Measurements from ENCODE around the gene OR2F2. TPM values are rescaled to one million over a fixed set of nuclear protein-coding genes. Genes with fewer than 3 reads are reported as not detected.

Gene OR2F2
- total RNA-seq, 4 donors from 2014 or later = not detected

GRCh38 chr7:143890558-143890957 lies 44.5 kb upstream of the OR2F2 start:
- Histone ChIP-seq H3K4me3 (no peak overlapping the region), H3K27ac (replicated peaks in 1 of 4) (no peak overlapping the region), H3K4me1 (peaks cover 0 to 8% (median 6%) of the 10 kb centered on the region in 4 donors), H3K36me3 (no peaks in the 10 kb centered on the region), H3K27me3 (no peaks in the 10 kb centered on the region), H3K9me3 (peaks cover 0 to 13% (median 4%) of the 10 kb centered on the region in 4 donors)
- TF ChIP-seq POLR2AphosphoS5 (IDR thresholded peaks at IDR 0.05) (no peak), EP300 (IDR thresholded peaks at IDR 0.05) (no peak), POLR2A (IDR thresholded peaks at IDR 0.05; ENCODE audit: low read depth) (no peak), CTCF (IDR thresholded peaks at IDR 0.05) (no peak)
- 96% methylated on average over 2 of the region's 2 CpGs for WGBS
- DNase-seq (ENCODE audit: extremely low spot score) = no peak
- intact Hi-C loops (cut with DNase I) = no loop called here

GRCh38 chr7:143891457-143891856 lies 43.6 kb upstream of the OR2F2 start:
- intact Hi-C loops (cut with DNase I) = no loop called here
- DNase-seq (ENCODE audit: extremely low spot score) = no peak
- H3K27me3 ChIP-seq = no peaks in the 10 kb centered on the region
- TF ChIP-seq POLR2A (IDR thresholded peaks at IDR 0.05; ENCODE audit: low read depth) (no peak), CTCF (IDR thresholded peaks at IDR 0.05) (no peak), POLR2AphosphoS5 (IDR thresholded peaks at IDR 0.05) (no peak), EP300 (IDR thresholded peaks at IDR 0.05) (no peak)
- H3K4me3 ChIP-seq = no peak overlapping the region
- H3K9me3 ChIP-seq = peaks cover 0 to 13% (median 4%) of the 10 kb centered on the region in 4 donors
- no peaks in the 10 kb centered on the region for H3K4me1 ChIP-seq
- no peak overlapping the region for H3K27ac ChIP-seq (replicated peaks in 1 of 4)
- 94% methylated on average over 2 of the region's 2 CpGs for WGBS
- no peaks in the 10 kb centered on the region for H3K36me3 ChIP-seq

- Histone ChIP-seq H3K4me3 (no peak overlapping the region), H3K27ac (replicated peaks in 1 of 4) (no peak overlapping the region), H3K9me3 (peaks cover 0 to 13% (median 4%) of the 10 kb centered on the region in 4 donors), H3K27me3 (no peaks in the 10 kb centered on the region), H3K4me1 (no peaks in the 10 kb centered on the region), H3K36me3 (no peaks in the 10 kb centered on the region)
- WGBS = 87% methylated on average over 5 of the region's 5 CpGs
- TF ChIP-seq POLR2A (IDR thresholded peaks at IDR 0.05; ENCODE audit: low read depth) = no peak
- no peak for TF ChIP-seq POLR2AphosphoS5 (IDR thresholded peaks at IDR 0.05)
- TF ChIP-seq CTCF (IDR thresholded peaks at IDR 0.05) = no peak
- no peak for DNase-seq (ENCODE audit: extremely low spot score)
- intact Hi-C loops (cut with DNase I) = no loop called here
Observed at GRCh38 chr7:143892527-143893300, 42.3 kb upstream of the OR2F2 start.

- no peak for TF ChIP-seq POLR2A (IDR thresholded peaks at IDR 0.05; ENCODE audit: low read depth)
- TF ChIP-seq EP300 (IDR thresholded peaks at IDR 0.05) = no peak
- TF ChIP-seq CTCF (IDR thresholded peaks at IDR 0.05) = no peak
- no peak for TF ChIP-seq POLR2AphosphoS5 (IDR thresholded peaks at IDR 0.05)
- H3K27me3 ChIP-seq = no peaks in the 10 kb centered on the region
- H3K4me3 ChIP-seq = no peak overlapping the region
- intact Hi-C loops (cut with DNase I) = no loop called here
- peaks cover 0 to 7% (median 0%) of the 10 kb centered on the region in 4 donors for H3K9me3 ChIP-seq
- H3K4me1 ChIP-seq = peaks cover 10 to 28% (median 24%) of the 10 kb centered on the region in 4 donors
- no peaks in the 10 kb centered on the region for H3K36me3 ChIP-seq
- DNase-seq (ENCODE audit: extremely low spot score) = no peak
- no peak overlapping the region for H3K27ac ChIP-seq (replicated peaks in 1 of 4)
Observed at GRCh38 chr7:143896667-143897066, 38.4 kb upstream of the OR2F2 start.

Measured in esophagus muscularis mucosa (tissue), 4 donors.